Keratinocyte (primary cell): Measurements from ENCODE around the gene MAP3K9. TPM values are rescaled to one million over a fixed set of nuclear protein-coding genes. Genes with fewer than 3 reads are reported as not detected.
A peak's percentile ranks its signal among the peaks of the same experiment; 100 is the strongest.

Experiments
- DNase-seq: peaks from one replicate; pipeline ENCODE4 v3.0.0-alpha.2; 2011; ENCODE audit warnings: low read depth, missing footprints, low spot score
- FAIRE-seq: peaks from 2 replicates; lab custom pipeline; 2011; peaks lifted over from hg19 to GRCh38; lab: Jason Lieb, UNC
- H2AFZ ChIP-seq: 2 replicates; pipeline ENCODE4 v1.6.0; 2012; ENCODE audit warnings: low read length, control low read depth, inconsistent platforms; ENCODE audit not compliant: control insufficient read depth
- H3K27ac ChIP-seq: 2 replicates; pipeline ENCODE4 v1.5.1; 2011; ENCODE audit warnings: low read length; ENCODE audit not compliant: control insufficient read depth, insufficient read depth
- H3K27me3 ChIP-seq: 3 replicates; pipeline ENCODE4 v1.6.0; 2011; ENCODE audit warnings: low read length; ENCODE audit not compliant: control insufficient read depth, insufficient read depth; ENCODE audit errors: extremely low read depth
- H3K36me3 ChIP-seq, 2 experiments: 2 replicates in 1 of 2; 3 replicates in 1 of 2; pipeline ENCODE4 v1.5.1; 2011; ENCODE audit warnings: low read length in 2 of 2, mild to moderate bottlenecking in 1 of 2; ENCODE audit not compliant: control insufficient read depth in 2 of 2, insufficient read depth in 2 of 2; ENCODE audit errors: extremely low read depth in 1 of 2
- H3K4me1 ChIP-seq: 3 replicates; pipeline ENCODE4 v1.5.1; 2011; ENCODE audit warnings: low read length; ENCODE audit not compliant: control insufficient read depth, insufficient read depth; ENCODE audit errors: extremely low read depth
- H3K4me2 ChIP-seq: 3 replicates; pipeline ENCODE4 v1.6.0; 2011; ENCODE audit warnings: low read depth, low read length; ENCODE audit not compliant: control insufficient read depth, insufficient read depth; ENCODE audit errors: extremely low read depth
- H3K4me3 ChIP-seq, 3 experiments: fragments of 200-600 bp in 1 of 3; sonication (generic) in 1 of 3; 2 replicates in 2 of 3; 3 replicates in 1 of 3; pipeline ENCODE4 v1.5.1; 2011 to 2016; ENCODE audit warnings: low read length in 3 of 3, mild to moderate bottlenecking in 3 of 3, control low read depth in 2 of 3, inconsistent platforms in 1 of 3, low read depth in 1 of 3, mixed read lengths in 1 of 3, mixed run types in 1 of 3, moderate library complexity in 1 of 3; ENCODE audit not compliant: control insufficient read depth in 2 of 3, insufficient read depth in 2 of 3; ENCODE audit errors: extremely low read depth in 1 of 3
- H3K79me2 ChIP-seq: 2 replicates; pipeline ENCODE4 v1.6.0; 2012; ENCODE audit warnings: low read length; ENCODE audit not compliant: control insufficient read depth, insufficient read depth
- H3K9ac ChIP-seq: 3 replicates; pipeline ENCODE4 v1.6.0; 2011; ENCODE audit warnings: low read length; ENCODE audit not compliant: control insufficient read depth, insufficient read depth; ENCODE audit errors: extremely low read depth
- H3K9me1 ChIP-seq: 3 replicates; pipeline ENCODE4 v1.6.0; 2011; ENCODE audit warnings: low read length; ENCODE audit not compliant: control insufficient read depth, insufficient read depth; ENCODE audit errors: extremely low read depth
- H3K9me3 ChIP-seq: 2 replicates; pipeline ENCODE4 v1.5.1; 2012; ENCODE audit warnings: low read depth, low read length; ENCODE audit not compliant: control insufficient read depth
- H4K20me1 ChIP-seq: 3 replicates; pipeline ENCODE4 v1.6.0; 2011; ENCODE audit warnings: low read length; ENCODE audit not compliant: control insufficient read depth, insufficient read depth; ENCODE audit errors: extremely low read depth
- CTCF ChIP-seq, 3 experiments: IDR thresholded peaks in 1 of 3; conservative IDR thresholded peaks in 1 of 3; optimal IDR thresholded peaks in 1 of 3; 2 replicates in 2 of 3; 3 replicates in 1 of 3; pipeline versions ENCODE3 to v1.5.1; 2011; ENCODE audit warnings: low read length in 3 of 3, mild to moderate bottlenecking in 3 of 3, moderate library complexity in 2 of 3, control low read depth in 1 of 3, inconsistent platforms in 1 of 3; ENCODE audit not compliant: insufficient read depth in 2 of 3; ENCODE audit errors: extremely low read depth in 1 of 3
- EZH2 ChIP-seq: IDR thresholded peaks from one replicate; pipeline ENCODE4 v1.6.1; 2012; ENCODE audit warnings: inconsistent platforms, mild to moderate bottlenecking, low read length, moderate library complexity
- dilution Hi-C: fragments of 300-500 bp; cut with MboI; formaldehyde crosslinking; loops from one replicate; pipeline ENCODE4 v1.7.0; 2020; ENCODE audit warnings: low sequenced_read_pairs; ENCODE audit not compliant: extremely low pct_ligation_motif_present
- polyA plus RNA-seq, 5 experiments: library from polyadenylated mRNA; depleted of rRNA in 3 of 5; stranded (reverse) in 3 of 5; stranded (forward) in 1 of 5; unstranded in 1 of 5; fragments of >200 nt; gene quantifications; 1 replicate in 1 of 5; 2 replicates in 3 of 5; 3 replicates in 1 of 5; pipeline versions ENCODE4 v1.2.1 to v1.2.3, GENCODE V29; 2011 to 2012; ENCODE audit warnings: missing spikeins in 2 of 5, low read depth in 1 of 5, low replicate concordance in 1 of 5

Gene MAP3K9
- polyA plus RNA-seq, 1 donor (not counting 4 experiments of a cell fraction or from before 2014, with no cell fraction given), result 7.2 TPM

- peak overlapping the region; percentile 35 for H3K9ac ChIP-seq
- no peaks in the 10 kb centered on the region for H3K9me3 ChIP-seq
- peak overlapping the region; percentile 79 for H3K27ac ChIP-seq
- FAIRE-seq (peak; percentile 99), DNase-seq (peak; percentile 99)
- peaks cover 0 to 35% of the 10 kb centered on the region in 2 experiments for H3K36me3 ChIP-seq
- no peaks in the 10 kb centered on the region for H3K27me3 ChIP-seq
- H3K4me2 ChIP-seq, result peak overlapping the region; percentile 73
- dilution Hi-C loops, result no loop called here
- H3K79me2 ChIP-seq, result peaks cover 6% of the 10 kb centered on the region
- no peaks in the 10 kb centered on the region for H3K9me1 ChIP-seq
- TF ChIP-seq EZH2 (no peak), CTCF (optimal IDR thresholded peaks at IDR 0.05 in 1 of 3, IDR thresholded peaks at IDR 0.05 in 1 of 3, conservative IDR thresholded peaks at IDR 0.05 in 1 of 3; ENCODE audit: extremely low read depth in 1 of 3, insufficient read depth in 2 of 3, low read length in 3 of 3) (peak in 1 of 3 experiments; percentile 16)
- H3K4me3 ChIP-seq, result peak overlapping the region in 2 of 3 experiments; percentile 28 to 34
- H4K20me1 ChIP-seq, result no peaks in the 10 kb centered on the region
- no peak overlapping the region for H2AFZ ChIP-seq
- H3K4me1 ChIP-seq, result peaks cover 27% of the 10 kb centered on the region
Observed at GRCh38 chr14:70754991-70755390, 54.3 kb downstream of the MAP3K9 start.

DNA sequence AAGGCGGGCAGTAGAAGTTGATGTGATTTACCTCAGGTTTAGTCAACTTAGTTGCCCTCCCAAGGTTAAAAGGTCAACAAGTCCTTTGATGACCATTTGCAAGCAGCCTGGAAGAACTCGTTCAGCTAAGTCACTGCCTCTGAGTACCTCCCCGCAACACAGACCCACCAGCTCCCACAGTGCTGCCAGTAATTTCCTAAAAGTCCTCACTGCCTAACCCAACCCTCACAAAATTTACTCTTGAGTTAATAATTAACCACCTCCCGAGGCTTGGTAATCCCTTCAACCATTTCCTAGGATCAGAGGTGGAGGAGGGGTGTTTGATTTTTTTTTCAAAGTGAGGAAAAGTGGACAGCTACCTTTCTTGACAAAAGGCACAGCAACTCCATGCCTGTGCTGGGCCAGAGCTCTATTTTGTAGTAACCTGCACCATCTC lies 55.8 kb downstream of the MAP3K9 start:
- H3K27me3 ChIP-seq, result no peaks in the 10 kb centered on the region
- H2AFZ ChIP-seq, result no peak overlapping the region
- H3K4me2 ChIP-seq, result no peak overlapping the region
- peaks cover 27% of the 10 kb centered on the region for H3K4me1 ChIP-seq
- peaks cover 6 to 32% of the 10 kb centered on the region in 2 experiments for H3K36me3 ChIP-seq
- no peak for DNase-seq
- no peaks in the 10 kb centered on the region for H3K9me1 ChIP-seq
- H4K20me1 ChIP-seq, result no peaks in the 10 kb centered on the region
- H3K27ac ChIP-seq, result no peak overlapping the region
- H3K79me2 ChIP-seq, result peaks cover 6% of the 10 kb centered on the region
- H3K9me3 ChIP-seq, result no peaks in the 10 kb centered on the region
- no peak for TF ChIP-seq CTCF (optimal IDR thresholded peaks at IDR 0.05 in 1 of 3, IDR thresholded peaks at IDR 0.05 in 1 of 3, conservative IDR thresholded peaks at IDR 0.05 in 1 of 3; ENCODE audit: extremely low read depth in 1 of 3, insufficient read depth in 2 of 3, low read length in 3 of 3)
- TF ChIP-seq EZH2, result no peak
- FAIRE-seq, result no peak
- no peak overlapping the region for H3K4me3 ChIP-seq
- dilution Hi-C loops, result no loop called here
- H3K9ac ChIP-seq, result no peak overlapping the region
